Panc1 (cell line): ENCODE measurements around the gene DAB2. TPM values are rescaled to one million over a fixed set of nuclear protein-coding genes. Genes with fewer than 3 reads are reported as not detected.

ENCODE experiments used
- ATAC-seq: fragments of 200-7000 bp; cut with Tn5 transposase; 2 replicates; pipeline ENCODE4 v1.9.1; 2020; ENCODE audit warnings: mild to moderate bottlenecking, moderate library complexity
- BruUV-seq: library from RNA; stranded (reverse); fragments of 400-500 nt; replicated peaks from 2 replicates; lab custom pipeline; 2021; lab: Mats Ljungman, UMichigan
- CTCF ChIA-PET: fragments of 300-600 bp; sonication (Branson Sonifier 250); formaldehyde crosslinking; loops from one replicate; lab custom pipeline; 2022; ENCODE audit warnings: antibody characterized with exemption; lab: Charles Lee
- POLR2A ChIA-PET: fragments of 300-600 bp; sonication (Branson Sonifier 250); formaldehyde crosslinking; loops from one replicate; lab custom pipeline; 2022; ENCODE audit warnings: antibody characterized with exemption; lab: Charles Lee
- DNase-seq: peaks from one replicate; pipeline ENCODE4 v3.0.0-alpha.2; 2010; ENCODE audit warnings: low read depth, low spot score
- H3K27ac ChIP-seq: 2 replicates; pipeline ENCODE4 v1.5.1; 2011; ENCODE audit warnings: mild to moderate bottlenecking, low read length, inconsistent platforms
- H3K27me3 ChIP-seq: fragments of 200-500 bp; sonication (Bioruptor generic); 2 replicates; pipeline ENCODE4 v1.6.0; 2014; ENCODE audit warnings: low read length, inconsistent platforms; ENCODE audit not compliant: control insufficient read depth, insufficient read depth
- H3K36me3 ChIP-seq: fragments of 200-500 bp; sonication (Bioruptor generic); 2 replicates; pipeline ENCODE4 v1.5.1; 2014; ENCODE audit warnings: inconsistent platforms, mild to moderate bottlenecking, low read length, moderate library complexity; ENCODE audit not compliant: control insufficient read depth, insufficient read depth
- H3K4me1 ChIP-seq: 2 replicates; pipeline ENCODE4 v1.5.1; 2011; ENCODE audit warnings: inconsistent platforms, mild to moderate bottlenecking, low read length, moderate library complexity; ENCODE audit not compliant: control insufficient read depth, insufficient read depth
- H3K4me3 ChIP-seq, 2 experiments: 2 replicates each; pipeline ENCODE4 v1.5.1; 2011 to 2012; ENCODE audit warnings: low read depth in 2 of 2, low read length in 2 of 2, mild to moderate bottlenecking in 2 of 2, inconsistent platforms in 1 of 2, moderate library complexity in 1 of 2
- H3K9me3 ChIP-seq: fragments of 200-500 bp; sonication (Bioruptor generic); 2 replicates; pipeline ENCODE4 v1.5.1; 2014; ENCODE audit warnings: low read depth, mild to moderate bottlenecking, inconsistent platforms, low read length, moderate library complexity; ENCODE audit not compliant: control insufficient read depth, insufficient read depth
- POLR2AphosphoS5 ChIP-seq: IDR thresholded peaks from 2 replicates; pipeline ENCODE4 v1.6.1; 2012; ENCODE audit warnings: mild to moderate bottlenecking, low read depth, low read length, moderate library complexity
- REST ChIP-seq, 2 experiments: IDR thresholded peaks; 2 replicates each; pipeline ENCODE4 v1.6.1; 2011 to 2012; ENCODE audit warnings: low read depth in 2 of 2, control low read depth in 1 of 2, low read length in 1 of 2, mild to moderate bottlenecking in 1 of 2, moderate library complexity in 1 of 2; ENCODE audit not compliant: insufficient read depth in 1 of 2
- SIN3A ChIP-seq: IDR thresholded peaks from 2 replicates; pipeline ENCODE4 v1.6.1; 2012; ENCODE audit warnings: low read depth, mild to moderate bottlenecking, low read length, moderate library complexity, borderline replicate concordance; ENCODE audit not compliant: insufficient read depth
- TCF7L2 ChIP-seq: IDR thresholded peaks from 2 replicates; pipeline ENCODE4 v1.6.1; 2011; ENCODE audit warnings: mild to moderate bottlenecking, low read depth, low read length, inconsistent platforms
- in situ Hi-C: cut with HindIII; loops from 2 replicates; pipeline ENCODE4 v1.10.0; 2016; ENCODE audit warnings: low sequenced_read_pairs, low pct_unique_long_range_greater_than_20kb
- intact Hi-C: fragments of 100-400 bp; cut with micrococcal nuclease; formaldehyde crosslinking; loops from one replicate; pipeline ENCODE4 v1.10.0; 2022; ENCODE audit not compliant: unreplicated experiment
- total RNA-seq: library from RNA; stranded (reverse); gene quantifications from one replicate; pipeline ENCODE4 v1.2.1, GENCODE V29; 2021; ENCODE audit not compliant: unreplicated experiment
- TF ChIP-seq, protein P1 (sequence below): fragments of 450-650 bp; IDR thresholded peaks from 2 replicates; pipeline ENCODE4 v1.5.1; 2017; ENCODE audit warnings: mild to moderate bottlenecking

The DAB2 gene
- total RNA-seq, 1 experiment from 2014 or later: 1.7 TPM

- intact Hi-C loops: no loop called here
- in situ Hi-C loops: no loop called here
- BruUV-seq: no TSS peak
Observed at GRCh38 chr5:39437467-39437866, 12.7 kb upstream of the DAB2 start.

DNA sequence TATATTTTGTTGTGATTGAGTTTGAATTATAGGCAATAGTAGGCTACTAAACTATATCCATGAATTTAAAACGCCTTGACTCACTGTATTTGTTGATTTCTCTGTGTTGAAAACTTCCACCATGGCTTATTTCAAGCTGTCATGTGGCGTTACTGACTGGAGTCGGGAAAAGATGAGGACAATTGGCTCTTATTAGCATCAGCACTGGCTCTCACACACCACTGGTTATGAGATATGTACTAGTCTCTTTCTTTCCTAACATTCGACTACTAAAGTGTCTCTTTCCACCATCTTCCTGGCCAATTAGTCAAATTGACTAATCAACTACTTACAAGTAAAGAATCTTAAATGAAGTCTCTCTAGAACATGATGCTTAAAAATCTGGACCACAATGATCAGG lies 9.1 kb upstream of the DAB2 start:
- POLR2A ChIA-PET: no interaction called here
- no peaks in the 10 kb centered on the region for H3K36me3 ChIP-seq
- no peaks in the 10 kb centered on the region for H3K4me1 ChIP-seq
- TF ChIP-seq, protein P1, sequence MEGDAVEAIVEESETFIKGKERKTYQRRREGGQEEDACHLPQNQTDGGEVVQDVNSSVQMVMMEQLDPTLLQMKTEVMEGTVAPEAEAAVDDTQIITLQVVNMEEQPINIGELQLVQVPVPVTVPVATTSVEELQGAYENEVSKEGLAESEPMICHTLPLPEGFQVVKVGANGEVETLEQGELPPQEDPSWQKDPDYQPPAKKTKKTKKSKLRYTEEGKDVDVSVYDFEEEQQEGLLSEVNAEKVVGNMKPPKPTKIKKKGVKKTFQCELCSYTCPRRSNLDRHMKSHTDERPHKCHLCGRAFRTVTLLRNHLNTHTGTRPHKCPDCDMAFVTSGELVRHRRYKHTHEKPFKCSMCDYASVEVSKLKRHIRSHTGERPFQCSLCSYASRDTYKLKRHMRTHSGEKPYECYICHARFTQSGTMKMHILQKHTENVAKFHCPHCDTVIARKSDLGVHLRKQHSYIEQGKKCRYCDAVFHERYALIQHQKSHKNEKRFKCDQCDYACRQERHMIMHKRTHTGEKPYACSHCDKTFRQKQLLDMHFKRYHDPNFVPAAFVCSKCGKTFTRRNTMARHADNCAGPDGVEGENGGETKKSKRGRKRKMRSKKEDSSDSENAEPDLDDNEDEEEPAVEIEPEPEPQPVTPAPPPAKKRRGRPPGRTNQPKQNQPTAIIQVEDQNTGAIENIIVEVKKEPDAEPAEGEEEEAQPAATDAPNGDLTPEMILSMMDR: no peak
- TF ChIP-seq SIN3A: no peak
- no peak for TF ChIP-seq REST (IDR thresholded peaks at IDR 0.05; ENCODE audit: insufficient read depth in 1 of 2, low read depth in 2 of 2, low read length in 1 of 2)
- intact Hi-C loops (no loop called here), in situ Hi-C loops (no loop called here)
- BruUV-seq: no TSS peak
- H3K4me3 ChIP-seq: no peak overlapping the region
- H3K27ac ChIP-seq: no peak overlapping the region
- ATAC-seq: no peak
- no peak for DNase-seq
- CTCF ChIA-PET: no interaction called here
- no peaks in the 10 kb centered on the region for H3K9me3 ChIP-seq
- H3K27me3 ChIP-seq: peaks cover 5% of the 10 kb centered on the region; the same call in 1 of the 2 replicates

More at GRCh38 chr5:39437467-39437866, 12.7 kb upstream of the DAB2 start:
- ATAC-seq (no peak), DNase-seq (no peak)
- TF ChIP-seq SIN3A (no peak), REST (IDR thresholded peaks at IDR 0.05; ENCODE audit: insufficient read depth in 1 of 2, low read depth in 2 of 2, low read length in 1 of 2) (no peak), POLR2AphosphoS5 (no peak), TCF7L2 (no peak)
- TF ChIP-seq, protein P1: no peak
- Histone ChIP-seq H3K27ac (no peak overlapping the region), H3K4me1 (no peaks in the 10 kb centered on the region), H3K9me3 (no peaks in the 10 kb centered on the region), H3K36me3 (no peaks in the 10 kb centered on the region), H3K27me3 (peaks cover 5% of the 10 kb centered on the region; the same call in 1 of the 2 replicates), H3K4me3 (no peak overlapping the region)
- ChIA-PET CTCF (no interaction called here), POLR2A (no interaction called here)
